Activated CD4-positive, alpha-beta T cell treated with anti-CD3 and anti-CD28 coated beads, Interleukin-2, Interleukin-4, amounts not matched to agents 100 ng/mL and 50 ng/mL, durations not matched to agents 16 hours and 8 hours (primary cell): ENCODE data around the gene CD81.

Source experiments
- DNase-seq: peaks from one replicate; pipeline ENCODE4 v3.0.0-alpha.2; 2020; ENCODE audit warnings: low spot score

CD81 gene

GRCh38 chr11:2375964-2376551, 1.1 kb upstream of the CD81 start:
- no peak for DNase-seq

DNA sequence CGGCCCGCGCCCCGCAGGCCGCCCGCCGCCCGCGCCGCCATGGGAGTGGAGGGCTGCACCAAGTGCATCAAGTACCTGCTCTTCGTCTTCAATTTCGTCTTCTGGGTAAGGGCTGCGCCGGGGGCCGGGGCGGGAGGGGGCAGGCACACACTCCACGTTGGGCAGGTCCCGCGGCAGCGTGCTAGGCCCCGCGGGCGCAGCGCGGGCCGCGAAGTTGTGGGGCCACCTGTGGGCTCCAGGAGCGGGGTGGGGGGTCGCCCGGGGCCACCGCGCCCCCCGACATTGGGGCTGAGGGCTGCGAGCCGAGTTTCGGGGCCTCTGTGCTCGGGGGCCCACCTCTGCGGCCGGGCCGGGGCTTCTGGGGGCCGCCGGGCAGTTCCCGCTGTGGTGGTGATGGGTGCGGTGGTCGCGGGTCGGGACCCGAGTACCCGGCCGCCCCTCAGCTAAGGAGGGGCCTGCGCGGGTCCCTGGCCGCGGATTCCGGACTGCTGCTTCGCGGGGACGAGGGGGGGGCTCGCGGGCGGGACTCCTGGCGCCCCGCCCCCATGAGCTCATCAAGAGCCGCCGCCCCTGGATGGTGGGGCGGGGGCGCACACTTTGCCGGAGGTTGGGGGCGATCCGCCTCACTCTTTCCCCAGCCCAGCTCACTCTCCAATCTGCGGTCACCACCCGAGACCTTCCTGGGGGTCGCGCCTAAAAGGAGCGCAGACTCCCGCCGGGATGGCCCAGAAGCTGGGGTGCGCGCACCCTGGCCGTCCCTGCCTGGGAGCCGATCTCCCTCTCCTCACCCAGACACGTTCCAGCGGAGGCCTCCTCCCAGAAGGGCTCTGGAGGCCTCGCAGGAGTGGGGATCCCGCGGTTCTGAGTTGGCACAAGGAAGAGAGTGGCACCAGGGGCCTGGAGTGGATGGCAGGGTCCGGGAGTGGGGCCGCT, 667 bp downstream of the CD81 start:
- DNase-seq: no peak

DNA sequence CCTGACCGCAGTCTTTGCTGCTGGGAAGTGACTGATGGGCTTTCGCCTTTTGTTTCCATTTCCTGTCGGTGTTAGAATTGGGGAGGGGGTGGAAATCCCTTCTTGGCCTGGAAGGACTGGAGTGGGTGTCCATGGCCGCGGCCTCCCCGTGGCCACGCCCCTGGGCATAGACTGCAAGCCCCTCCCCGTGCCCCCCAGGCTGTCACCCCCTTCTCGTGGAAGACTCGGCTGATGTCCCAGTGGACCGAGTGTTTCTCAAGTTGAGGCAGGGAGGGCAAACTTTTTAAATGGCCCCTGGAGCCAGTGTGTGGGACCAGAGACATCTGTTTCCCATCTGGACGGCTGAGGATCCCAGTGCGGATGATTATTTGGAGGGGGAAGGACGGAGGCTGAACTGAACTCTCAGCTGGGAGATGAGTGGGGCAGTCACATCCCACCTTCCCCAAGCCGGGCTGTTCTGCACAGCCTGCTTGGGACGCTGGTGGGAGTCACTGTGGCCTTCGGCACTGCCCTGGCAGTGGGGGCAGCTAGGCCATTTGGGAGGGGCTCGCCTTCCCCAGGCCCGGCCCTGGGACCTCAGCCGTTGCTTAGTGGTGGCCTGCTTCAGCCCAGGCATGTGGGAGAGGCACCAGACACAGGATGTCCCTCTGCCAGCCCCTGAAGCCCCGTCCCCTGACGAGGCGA, 1.6 kb downstream of the CD81 start:
- DNase-seq: no peak

- no peak for DNase-seq
Measured at GRCh38 chr11:2379466-2380174, 2.5 kb downstream of the CD81 start.

- DNase-seq: no peak
Measured at GRCh38 chr11:2380396-2380795, 3.3 kb downstream of the CD81 start.

GRCh38 chr11:2380807-2381350, 3.8 kb downstream of the CD81 start:
- DNase-seq: no peak

DNA sequence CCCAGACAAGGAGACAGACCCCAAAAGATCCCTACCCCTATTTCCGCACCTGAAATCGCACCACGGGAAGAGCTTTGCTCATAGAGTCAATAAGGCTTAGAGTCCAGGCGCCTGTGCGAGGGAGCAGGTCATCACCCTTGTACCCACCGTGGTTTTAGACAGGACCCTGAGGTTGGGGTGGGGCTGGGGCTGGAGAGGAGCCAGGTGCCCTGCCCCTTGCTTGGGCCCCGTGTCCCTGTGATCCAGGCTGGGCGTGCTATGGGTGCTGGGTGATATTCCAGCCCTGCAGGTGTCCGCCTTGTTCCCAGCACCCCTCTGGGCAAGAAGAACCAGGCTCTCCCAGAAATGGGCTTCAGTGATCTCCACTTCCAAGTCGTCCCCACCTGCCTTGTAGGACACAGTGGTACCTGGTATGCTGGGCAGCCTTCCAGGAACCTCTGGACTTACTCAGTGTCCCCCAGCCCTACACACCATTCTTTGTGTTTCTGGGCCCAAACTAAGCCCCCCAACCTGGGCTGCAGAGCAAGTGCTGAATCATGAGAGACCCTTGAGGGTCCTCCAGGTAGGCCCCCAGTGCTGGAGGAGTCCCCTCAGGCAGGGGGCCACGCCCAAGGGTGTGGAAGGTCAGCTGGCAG, 4.5 kb downstream of the CD81 start:
- no peak for DNase-seq

DNA sequence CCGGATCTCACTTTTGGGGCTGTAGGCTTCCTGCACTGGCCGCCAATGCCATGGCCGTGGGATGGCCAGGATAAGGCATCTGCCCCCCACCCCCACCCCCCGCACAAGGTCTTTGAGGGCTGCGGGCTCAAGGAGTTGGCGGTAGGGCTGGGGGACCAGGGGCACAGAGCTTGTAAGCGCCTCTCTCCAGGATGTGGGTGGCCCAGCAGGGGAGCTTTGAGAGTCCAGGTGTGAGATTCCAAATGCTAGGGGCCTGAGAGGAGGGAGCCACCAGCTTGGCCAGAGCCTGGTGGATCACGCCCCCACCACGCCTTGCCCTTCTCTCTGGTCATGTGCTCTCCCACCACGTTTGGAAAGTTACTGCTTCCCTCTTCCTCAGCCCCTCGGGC, 5.0 kb downstream of the CD81 start:
- no peak for DNase-seq

GRCh38 chr11:2382936-2383851, 6.1 kb downstream of the CD81 start:
- DNase-seq: no peak

GRCh38 chr11:2383852-2384804, 7.0 kb downstream of the CD81 start:
- peak; percentile 39 for DNase-seq

DNA sequence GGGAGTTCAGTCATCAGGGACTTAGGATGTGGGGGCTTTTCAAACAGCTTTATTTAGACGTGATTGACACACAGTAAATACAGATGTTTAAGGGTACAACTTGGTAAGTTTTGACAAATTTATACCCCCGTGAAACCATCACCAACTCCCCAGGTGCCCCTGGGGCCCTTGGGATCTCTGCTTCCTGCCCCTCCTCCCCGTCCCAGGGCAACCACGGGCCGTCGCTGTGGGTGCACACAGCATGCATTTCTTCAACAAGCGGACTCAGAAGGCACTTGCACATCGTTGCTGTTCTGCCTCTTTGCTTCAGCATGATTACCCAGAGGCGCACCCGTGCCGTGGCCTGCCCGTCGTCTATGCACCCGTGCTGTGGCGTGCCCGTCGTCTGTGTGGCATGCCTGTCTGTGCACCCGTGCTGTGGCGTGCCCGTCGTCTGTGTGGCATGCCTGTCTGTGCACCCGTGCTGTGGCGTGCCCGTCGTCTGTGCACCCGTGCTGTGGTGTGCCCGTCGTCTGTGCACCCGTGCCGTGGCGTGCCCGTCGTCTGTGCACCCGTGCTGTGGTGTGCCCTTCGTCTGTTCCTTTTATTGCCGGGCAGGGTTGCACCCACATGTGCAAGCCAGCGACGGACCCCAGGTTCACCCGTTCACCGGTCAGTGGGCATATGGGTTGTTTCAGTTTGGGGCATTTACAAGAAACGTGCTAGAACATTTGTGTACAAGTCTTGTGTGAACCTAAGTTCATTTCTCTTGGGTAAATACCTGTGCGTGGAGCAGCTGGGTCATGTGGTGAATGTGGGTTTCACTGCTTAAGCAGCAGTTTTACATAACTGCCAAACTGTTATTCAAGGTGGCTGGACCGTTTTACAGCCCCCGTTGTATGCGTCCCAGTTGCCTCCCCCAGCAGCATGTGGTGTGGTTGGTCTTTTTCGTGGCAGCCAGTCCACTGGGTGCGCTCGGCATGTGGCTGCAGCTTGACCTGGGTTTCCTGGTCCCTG, 8.3 kb downstream of the CD81 start:
- no peak for DNase-seq

DNA sequence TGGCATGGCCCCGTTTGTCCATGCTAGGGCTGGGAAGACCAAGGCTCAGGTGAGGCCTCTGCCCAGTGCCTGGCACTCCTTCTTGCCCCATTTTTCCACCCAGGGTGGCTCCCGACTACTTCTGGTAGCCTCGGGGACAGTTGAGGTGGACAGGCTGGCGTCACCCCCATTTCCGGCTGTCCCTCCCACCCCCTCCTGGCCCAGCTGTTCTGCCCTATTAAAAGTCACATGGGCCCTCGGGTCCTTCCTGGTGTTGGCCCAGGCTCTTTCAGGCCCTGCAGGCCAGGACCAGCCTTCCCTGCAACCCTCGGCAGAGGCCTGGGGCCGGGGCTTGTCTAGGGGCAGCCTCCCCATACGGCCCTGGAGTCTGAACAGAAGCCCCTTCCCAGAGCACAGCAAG, 9.5 kb downstream of the CD81 start:
- DNase-seq: no peak

GRCh38 chr11:2387266-2387987, 10.3 kb downstream of the CD81 start:
- peak; percentile 35 for DNase-seq

DNA sequence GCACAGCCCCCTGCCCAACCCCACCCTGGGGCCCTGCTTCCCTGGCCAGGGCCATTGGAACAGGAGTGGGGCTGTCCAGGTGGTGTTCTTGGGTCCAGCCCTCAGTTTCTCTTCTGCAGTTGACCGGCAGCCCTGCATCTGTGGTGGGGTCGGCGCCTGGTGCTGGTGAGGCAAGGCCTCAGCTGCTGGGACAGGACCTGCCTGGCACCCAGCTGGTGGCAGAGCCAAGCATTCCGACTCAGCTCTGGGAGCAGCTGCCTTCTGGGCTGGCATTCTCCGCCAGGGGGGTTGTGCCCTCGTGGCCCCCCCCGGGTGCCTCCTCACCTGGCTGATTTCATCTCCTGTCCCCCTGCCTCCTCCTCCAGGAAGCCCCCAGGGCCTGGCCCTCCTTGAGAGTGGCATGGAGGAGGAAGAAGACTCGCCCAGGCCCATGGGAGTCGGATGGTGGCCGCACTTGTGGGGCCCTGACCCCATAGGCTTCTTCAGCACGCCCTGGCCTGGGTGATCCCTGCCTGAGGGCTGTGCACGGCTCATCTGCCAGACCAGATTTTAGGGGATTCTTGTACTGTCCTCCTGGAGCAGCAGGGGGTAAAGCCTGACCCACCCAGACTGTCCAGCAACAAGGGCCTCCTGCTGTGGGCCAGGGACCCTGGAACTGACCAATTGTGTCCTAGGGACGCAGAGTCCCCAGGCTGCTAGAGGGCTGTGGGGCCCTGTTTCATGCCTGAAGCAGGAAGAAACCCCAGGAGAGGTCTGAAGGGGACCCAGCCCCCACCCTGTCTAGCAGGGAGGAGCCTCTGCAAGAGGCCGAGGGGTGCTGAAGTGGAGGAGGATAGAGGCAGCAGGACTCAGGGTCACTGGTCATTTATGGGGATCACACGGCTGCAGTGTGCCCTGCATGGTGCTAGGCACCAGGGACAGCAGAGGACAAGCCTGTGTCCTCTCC, 11.6 kb downstream of the CD81 start:
- DNase-seq: no peak

GRCh38 chr11:2389377-2390026, 12.4 kb downstream of the CD81 start:
- no peak for DNase-seq
